ENCODE results near the gene SYTL3.

SYTL3 gene

GRCh38 chr6:158735009-158735408, 85.2 kb downstream of the SYTL3 start:
- ChIA-PET CTCF (interaction anchor here (0.6 kb wide), 1 partner anchor 257 kb away, joined by 3 read pairs; no protein-coding TSS in a partner anchor), POLR2A (no interaction called here)
- TF ChIP-seq FOXK2 (IDR thresholded peaks at IDR 0.05), result no peak
- no peak for TF ChIP-seq SP1 (IDR thresholded peaks at IDR 0.05)
- TF ChIP-seq SUZ12 (IDR thresholded peaks at IDR 0.05), result no peak
- no peak for TF ChIP-seq FOXA1 (IDR thresholded peaks at IDR 0.05)
- no peak for TF ChIP-seq ELF4 (IDR thresholded peaks at IDR 0.05)
- no peak for TF ChIP-seq CTBP1 (IDR thresholded peaks at IDR 0.05; ENCODE audit: borderline replicate concordance)
- TF ChIP-seq NFRKB (IDR thresholded peaks at IDR 0.05), result no peak
- DNase-seq (ENCODE audit: extremely low spot score), result no peak

DNA sequence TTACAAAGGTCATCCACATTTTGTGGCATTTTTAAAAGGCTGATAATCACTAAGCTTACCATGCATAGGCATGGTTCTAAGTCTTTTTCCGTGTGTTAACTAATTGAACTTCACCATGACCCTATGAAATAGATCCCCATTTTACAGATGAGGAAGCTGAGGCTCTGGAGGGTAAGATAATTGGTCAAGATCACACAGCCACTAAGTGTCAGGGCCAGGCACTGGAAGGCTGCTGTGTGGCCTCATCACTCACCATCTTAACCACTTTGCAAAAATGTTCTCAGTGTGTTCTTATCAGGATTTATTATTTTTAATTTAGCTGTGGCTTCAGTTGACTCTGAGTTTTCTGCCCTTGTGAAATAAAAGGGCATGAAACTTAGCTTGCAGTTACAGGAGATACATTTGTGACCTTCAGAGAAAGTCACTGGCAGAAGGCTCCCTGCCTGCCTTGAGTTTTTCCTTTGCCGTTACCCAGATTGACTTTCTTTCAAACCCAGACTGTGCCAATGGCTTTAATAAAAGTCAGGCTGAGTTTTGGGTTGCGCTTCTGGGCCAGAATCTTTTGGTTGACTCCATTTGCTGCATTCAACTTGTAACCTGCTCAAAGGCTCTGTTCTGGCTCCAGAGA, 87.3 kb downstream of the SYTL3 start:
- DNase-seq (ENCODE audit: extremely low spot score), result no peak
- POLR2A ChIA-PET, result no interaction called here
- TF ChIP-seq SUZ12 (IDR thresholded peaks at IDR 0.05), result no peak
- no peak for TF ChIP-seq BHLHE40 (IDR thresholded peaks at IDR 0.05; ENCODE audit: borderline replicate concordance)
- no peak for TF ChIP-seq ARNT (IDR thresholded peaks at IDR 0.05)
- no peak for TF ChIP-seq ELF4 (IDR thresholded peaks at IDR 0.05)
- TF ChIP-seq NFRKB (IDR thresholded peaks at IDR 0.05), result no peak
- TF ChIP-seq HDGF (IDR thresholded peaks at IDR 0.05; ENCODE audit: borderline replicate concordance), result no peak
- TF ChIP-seq FOXA1 (IDR thresholded peaks at IDR 0.05), result no peak
- TF ChIP-seq SP1 (IDR thresholded peaks at IDR 0.05), result no peak
- TF ChIP-seq TARDBP (IDR thresholded peaks at IDR 0.05), result no peak
- TF ChIP-seq ZNF384 (IDR thresholded peaks at IDR 0.05), result no peak
- TF ChIP-seq FOXK2 (IDR thresholded peaks at IDR 0.05), result no peak
- TF ChIP-seq, protein P1, sequence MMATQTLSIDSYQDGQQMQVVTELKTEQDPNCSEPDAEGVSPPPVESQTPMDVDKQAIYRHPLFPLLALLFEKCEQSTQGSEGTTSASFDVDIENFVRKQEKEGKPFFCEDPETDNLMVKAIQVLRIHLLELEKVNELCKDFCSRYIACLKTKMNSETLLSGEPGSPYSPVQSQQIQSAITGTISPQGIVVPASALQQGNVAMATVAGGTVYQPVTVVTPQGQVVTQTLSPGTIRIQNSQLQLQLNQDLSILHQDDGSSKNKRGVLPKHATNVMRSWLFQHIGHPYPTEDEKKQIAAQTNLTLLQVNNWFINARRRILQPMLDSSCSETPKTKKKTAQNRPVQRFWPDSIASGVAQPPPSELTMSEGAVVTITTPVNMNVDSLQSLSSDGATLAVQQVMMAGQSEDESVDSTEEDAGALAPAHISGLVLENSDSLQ (IDR thresholded peaks at IDR 0.05), result no peak
- TF ChIP-seq LEF1 (IDR thresholded peaks at IDR 0.05; ENCODE audit: borderline replicate concordance), result no peak
- no peak for TF ChIP-seq FOXM1 (IDR thresholded peaks at IDR 0.05; ENCODE audit: borderline replicate concordance)
- TF ChIP-seq CTBP1 (IDR thresholded peaks at IDR 0.05; ENCODE audit: borderline replicate concordance), result no peak
- no peak for TF ChIP-seq L3MBTL2 (conservative IDR thresholded peaks at IDR 0.05)
- CTCF ChIA-PET, result interaction anchor here (0.6 to 1.3 kb wide), 2 partner anchors 18 to 235 kb away, joined by 3 to 4 read pairs; no protein-coding TSS in a partner anchor

- no peak for DNase-seq (ENCODE audit: extremely low spot score)
- POLR2A ChIA-PET, result interaction anchor here (1.1 kb wide), 1 partner anchor 9 kb away, joined by 3 read pairs; no protein-coding TSS in a partner anchor
- TF ChIP-seq, protein P1 (IDR thresholded peaks at IDR 0.05), result no peak
- TF ChIP-seq ARNT (IDR thresholded peaks at IDR 0.05), result no peak
- TF ChIP-seq TARDBP (IDR thresholded peaks at IDR 0.05), result no peak
- TF ChIP-seq BHLHE40 (IDR thresholded peaks at IDR 0.05; ENCODE audit: borderline replicate concordance), result no peak
- no peak for TF ChIP-seq NFRKB (IDR thresholded peaks at IDR 0.05)
- no peak for TF ChIP-seq SUZ12 (IDR thresholded peaks at IDR 0.05)
- TF ChIP-seq ZNF384 (IDR thresholded peaks at IDR 0.05), result no peak
- TF ChIP-seq ELF4 (IDR thresholded peaks at IDR 0.05), result no peak
- CTCF ChIA-PET, result interaction anchor here (0.6 to 1.3 kb wide), 2 partner anchors 19 to 1124 kb away, joined by 3 to 4 read pairs; no protein-coding TSS in a partner anchor
Observed at GRCh38 chr6:158737710-158738615, 88.1 kb downstream of the SYTL3 start.

GRCh38 chr6:158739673-158740072, 89.8 kb downstream of the SYTL3 start:
- TF ChIP-seq ELF4 (IDR thresholded peaks at IDR 0.05), result no peak
- TF ChIP-seq L3MBTL2 (conservative IDR thresholded peaks at IDR 0.05), result no peak
- TF ChIP-seq BHLHE40 (IDR thresholded peaks at IDR 0.05; ENCODE audit: borderline replicate concordance), result no peak
- TF ChIP-seq CTBP1 (IDR thresholded peaks at IDR 0.05; ENCODE audit: borderline replicate concordance), result no peak
- no peak for TF ChIP-seq FOXA1 (IDR thresholded peaks at IDR 0.05)
- TF ChIP-seq, protein P1 (IDR thresholded peaks at IDR 0.05), result no peak
- no peak for TF ChIP-seq TARDBP (IDR thresholded peaks at IDR 0.05)
- TF ChIP-seq NFRKB (IDR thresholded peaks at IDR 0.05), result no peak
- no peak for TF ChIP-seq ARNT (IDR thresholded peaks at IDR 0.05)
- TF ChIP-seq HDGF (IDR thresholded peaks at IDR 0.05; ENCODE audit: borderline replicate concordance), result no peak
- no peak for TF ChIP-seq FOXM1 (IDR thresholded peaks at IDR 0.05; ENCODE audit: borderline replicate concordance)
- TF ChIP-seq SUZ12 (IDR thresholded peaks at IDR 0.05), result no peak
- CTCF ChIA-PET, result no interaction called here
- POLR2A ChIA-PET, result no interaction called here
- no peak for DNase-seq (ENCODE audit: extremely low spot score)

DNA sequence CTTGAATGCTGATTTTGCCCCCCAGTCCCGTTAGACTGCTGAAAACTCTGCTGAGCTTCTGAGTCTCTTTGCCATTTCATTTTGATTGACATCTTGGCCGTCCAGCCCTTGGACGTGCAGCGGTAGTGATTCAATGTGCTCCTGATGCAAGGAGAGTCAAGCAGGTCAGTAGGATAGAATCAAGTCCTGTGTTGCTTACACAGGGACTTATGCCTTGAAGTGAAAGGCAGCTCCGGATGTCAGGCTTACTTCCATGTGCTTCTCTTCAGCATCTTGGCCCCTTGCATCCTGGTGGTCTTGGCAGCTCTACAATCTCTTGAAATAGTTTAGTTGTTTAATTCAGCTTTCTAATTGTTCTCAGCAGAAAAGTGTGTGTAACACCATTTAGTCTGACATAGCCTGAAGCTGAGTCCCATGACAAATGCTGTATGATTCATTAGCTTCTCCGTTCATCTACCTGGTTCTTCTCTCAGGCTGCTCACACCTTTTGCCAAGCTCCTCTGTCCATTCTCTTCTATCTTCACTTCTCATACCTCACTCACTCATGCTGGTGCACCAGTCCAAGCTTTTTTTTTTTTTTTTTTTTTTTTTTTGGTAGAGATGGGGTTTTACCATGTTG, 93.3 kb downstream of the SYTL3 start:
- no peak for TF ChIP-seq ELF4 (IDR thresholded peaks at IDR 0.05)
- no peak for TF ChIP-seq SP1 (IDR thresholded peaks at IDR 0.05)
- TF ChIP-seq FOXM1 (IDR thresholded peaks at IDR 0.05; ENCODE audit: borderline replicate concordance), result no peak
- DNase-seq (ENCODE audit: extremely low spot score), result no peak
- ChIA-PET CTCF (interaction anchor here (1.0 to 1.2 kb wide), 3 partner anchors 25 to 126 kb away, joined by 3 to 5 read pairs (median 3); no protein-coding TSS in a partner anchor), POLR2A (no interaction called here)

Data from HEK293T (cell line).